Transverse colon (tissue), 3 donors: ENCODE measurements around the gene GBF1.

ENCODE experiments used
- CTCF ChIP-seq, 5 experiments: fragments of 200-600 bp in 3 of 5; fragments of 450-650 bp in 2 of 5; sonication (generic) in 3 of 5; IDR thresholded peaks; 1 replicate in 2 of 5; 2 replicates in 3 of 5; pipeline ENCODE4 v1.5.1; 2016 to 2017; ENCODE audit warnings: antibody characterized with exemption in 5 of 5, inconsistent platforms in 3 of 5, mild to moderate bottlenecking in 2 of 5, moderate library complexity in 1 of 5
- EP300 ChIP-seq: sonication (generic); formaldehyde crosslinking; IDR thresholded peaks from one replicate; pipeline ENCODE4 v1.6.1; 2017; ENCODE audit warnings: antibody characterized with exemption, low read depth

- no peak for TF ChIP-seq EP300
- no peak for TF ChIP-seq CTCF (IDR thresholded peaks at IDR 0.05)
Measured at GRCh38 chr10:102246261-102246660, 929 bp downstream of the GBF1 start.
